HG02870 (cell line): ENCODE results near the gene TRMO.

Experiments used
- ATAC-seq: cut with Tn5 transposase; IDR thresholded peaks from one replicate; pipeline ENCODE4 v1.9.1; 2021; ENCODE audit warnings: mild to moderate bottlenecking, moderate library complexity; ENCODE audit not compliant: unreplicated experiment

TRMO gene

GRCh38 chr9:97906236-97906831, 16.0 kb downstream of the TRMO start:
- ATAC-seq = no peak

- no peak for ATAC-seq
Observed at GRCh38 chr9:97905228-97905627, 17.1 kb downstream of the TRMO start.

- ATAC-seq = no peak
Observed at GRCh38 chr9:97904725-97905124, 17.6 kb downstream of the TRMO start.

- ATAC-seq = no peak
Observed at GRCh38 chr9:97903177-97903576, 19.1 kb downstream of the TRMO start.

GRCh38 chr9:97900738-97901565, 21.3 kb downstream of the TRMO start:
- no peak for ATAC-seq

- no peak for ATAC-seq
Observed at GRCh38 chr9:97900103-97900737, 22.1 kb downstream of the TRMO start.

- ATAC-seq = no peak
Observed at GRCh38 chr9:97895695-97896332, 26.5 kb downstream of the TRMO start.

- no peak for ATAC-seq
Observed at GRCh38 chr9:97895211-97895610, 27.1 kb downstream of the TRMO start.

GRCh38 chr9:97892421-97892820, 29.9 kb downstream of the TRMO start:
- ATAC-seq = no peak

- ATAC-seq = no peak
Observed at GRCh38 chr9:97891736-97892135, 30.6 kb downstream of the TRMO start.

- ATAC-seq = no peak
Observed at GRCh38 chr9:97889941-97890887, 32.1 kb downstream of the TRMO start.

GRCh38 chr9:97880336-97880735, 42.0 kb downstream of the TRMO start:
- ATAC-seq = no peak

GRCh38 chr9:97876061-97876460, 46.2 kb downstream of the TRMO start:
- ATAC-seq = no peak

- ATAC-seq = no peak
Observed at GRCh38 chr9:97875111-97875510, 47.2 kb downstream of the TRMO start.

- no peak for ATAC-seq
Observed at GRCh38 chr9:97874624-97875023, 47.7 kb downstream of the TRMO start.

- ATAC-seq = no peak
Observed at GRCh38 chr9:97873882-97874281, 48.4 kb downstream of the TRMO start.

GRCh38 chr9:97873425-97873824, 48.9 kb downstream of the TRMO start:
- ATAC-seq = no peak

GRCh38 chr9:97868859-97869258, 53.4 kb downstream of the TRMO start:
- no peak for ATAC-seq

GRCh38 chr9:97866848-97867247, 55.5 kb downstream of the TRMO start:
- ATAC-seq = no peak

- ATAC-seq = no peak
Observed at GRCh38 chr9:97866300-97866699, 56.0 kb downstream of the TRMO start.
